IPS-NIHi7 (cell line): ENCODE measurements around the gene TPM1.
"Not testable (repeated sequence)": the region's sequence is repeated elsewhere in the genome, so short reads cannot be mapped to it uniquely, and the experiment has no call there.

Source experiments
- DNase-seq: peaks from one replicate; pipeline ENCODE4 v3.0.0; 2012; ENCODE audit warnings: mixed read lengths; ENCODE audit errors: extremely low spot score

TPM1 gene

GRCh38 chr15:63041974-63042876 lies at the start of gene TPM1:
Gene TPM1 (plus strand): TSS chr15:63042747. CDS start chr15:63042830, 83 bp downstream.
- DNase-seq, result peak; percentile 92

GRCh38 chr15:62993066-62993465 lies 49.5 kb upstream of the TPM1 start:
- DNase-seq, result no peak

GRCh38 chr15:62993632-62994031 lies 48.9 kb upstream of the TPM1 start:
- not testable (repeated sequence) for DNase-seq

GRCh38 chr15:62994439-62994838 lies 48.1 kb upstream of the TPM1 start:
- DNase-seq, result no peak

GRCh38 chr15:62994975-62995681 lies 47.4 kb upstream of the TPM1 start:
- DNase-seq, result no peak

GRCh38 chr15:62997441-62997840 lies 45.1 kb upstream of the TPM1 start:
- no peak for DNase-seq

GRCh38 chr15:62998262-62998890 lies 44.2 kb upstream of the TPM1 start:
- DNase-seq, result no peak

- no peak for DNase-seq
Measured at GRCh38 chr15:62999178-62999577, 43.4 kb upstream of the TPM1 start.

GRCh38 chr15:62999923-63000561 lies 42.5 kb upstream of the TPM1 start:
- no peak for DNase-seq

- DNase-seq, result no peak
Measured at GRCh38 chr15:63000706-63001105, 41.8 kb upstream of the TPM1 start.

- DNase-seq, result peak; percentile 74
Measured at GRCh38 chr15:63004211-63004610, 38.3 kb upstream of the TPM1 start.

- no peak for DNase-seq
Measured at GRCh38 chr15:63006032-63006878, 36.3 kb upstream of the TPM1 start.

GRCh38 chr15:63008333-63009049 lies 34.1 kb upstream of the TPM1 start:
- no peak for DNase-seq

- DNase-seq, result no peak
Measured at GRCh38 chr15:63010386-63010785, 32.2 kb upstream of the TPM1 start.

- DNase-seq, result no peak
Measured at GRCh38 chr15:63010920-63011693, 31.4 kb upstream of the TPM1 start.

GRCh38 chr15:63012444-63012843 lies 30.1 kb upstream of the TPM1 start:
- DNase-seq, result no peak

- DNase-seq, result no peak
Measured at GRCh38 chr15:63013052-63013808, 29.3 kb upstream of the TPM1 start.

- no peak for DNase-seq
Measured at GRCh38 chr15:63014578-63014977, 28.0 kb upstream of the TPM1 start.

- DNase-seq, result no peak
Measured at GRCh38 chr15:63015618-63016017, 26.9 kb upstream of the TPM1 start.
